OCI-LY3 (cell line): ENCODE data around the gene SEC24D.

Experiments
- H2AFZ ChIP-seq: fragments of 200-600, 300-600 bp; shearing (Covaris generic); 2 replicates; pipeline ENCODE4 v1.6.0; 2014; ENCODE audit warnings: antibody characterized with exemption, low read depth, low read length
- H3K27ac ChIP-seq: fragments of 200-600, 300-600 bp; sonication (generic); 2 replicates; pipeline ENCODE4 v1.5.1; 2014; ENCODE audit warnings: mild to moderate bottlenecking, low read length, moderate library complexity, mixed read lengths
- H3K27me3 ChIP-seq: fragments of 200-600, 300-600 bp; sonication (generic); 2 replicates; pipeline ENCODE4 v1.6.1; 2014; ENCODE audit warnings: low read depth, low read length, mixed read lengths
- H3K36me3 ChIP-seq: fragments of 200-600, 300-600 bp; sonication (generic); replicated peaks from 2 replicates; pipeline ENCODE3; 2014; ENCODE audit warnings: low read depth, low read length, mixed read lengths
- H3K4me1 ChIP-seq: fragments of 300-600, 200-600 bp; sonication (generic); 2 replicates; pipeline ENCODE4 v1.6.1; 2014; ENCODE audit warnings: low read length, mixed read lengths
- H3K4me2 ChIP-seq: fragments of 200-600, 300-600 bp; sonication (generic); 2 replicates; pipeline ENCODE4 v1.6.1; 2014; ENCODE audit warnings: low read length, mixed read lengths
- H3K4me3 ChIP-seq: fragments of 300-600, 200-600 bp; sonication (generic); 2 replicates; pipeline ENCODE4 v1.5.1; 2014; ENCODE audit warnings: antibody characterized with exemption, mild to moderate bottlenecking, low read length, moderate library complexity
- H3K79me2 ChIP-seq: fragments of 300-600, 200-600 bp; shearing (Covaris generic); 2 replicates; pipeline ENCODE4 v1.6.1; 2014; ENCODE audit warnings: mild to moderate bottlenecking, low read length, mixed read lengths
- H3K9ac ChIP-seq: fragments of 300-600, 200-600 bp; shearing (Covaris generic); 2 replicates; pipeline ENCODE4 v1.6.0; 2014; ENCODE audit warnings: mild to moderate bottlenecking, low read length, moderate library complexity
- H3K9me3 ChIP-seq: fragments of 200-600, 300-600 bp; shearing (Covaris generic); 2 replicates; pipeline ENCODE4 v1.6.1; 2014; ENCODE audit warnings: low read length, mixed read lengths; ENCODE audit not compliant: insufficient read depth
- H4K20me1 ChIP-seq: fragments of 200-600, 300-600 bp; sonication (generic); 2 replicates; pipeline ENCODE4 v1.6.1; 2016; ENCODE audit warnings: low read length, mixed read lengths; ENCODE audit not compliant: insufficient read depth
- CTCF ChIP-seq: fragments of 200-600, 300-600 bp; sonication (generic); IDR thresholded peaks from 2 replicates; pipeline ENCODE4 v1.5.1; 2014; ENCODE audit warnings: antibody characterized with exemption, low read length, low read depth
- EZH2phosphoT487 ChIP-seq: fragments of 200-600 bp; shearing (Covaris generic); IDR thresholded peaks from 2 replicates; pipeline ENCODE4 v1.6.1; 2018; ENCODE audit warnings: antibody characterized with exemption, mixed run types, low read depth

The SEC24D gene

DNA sequence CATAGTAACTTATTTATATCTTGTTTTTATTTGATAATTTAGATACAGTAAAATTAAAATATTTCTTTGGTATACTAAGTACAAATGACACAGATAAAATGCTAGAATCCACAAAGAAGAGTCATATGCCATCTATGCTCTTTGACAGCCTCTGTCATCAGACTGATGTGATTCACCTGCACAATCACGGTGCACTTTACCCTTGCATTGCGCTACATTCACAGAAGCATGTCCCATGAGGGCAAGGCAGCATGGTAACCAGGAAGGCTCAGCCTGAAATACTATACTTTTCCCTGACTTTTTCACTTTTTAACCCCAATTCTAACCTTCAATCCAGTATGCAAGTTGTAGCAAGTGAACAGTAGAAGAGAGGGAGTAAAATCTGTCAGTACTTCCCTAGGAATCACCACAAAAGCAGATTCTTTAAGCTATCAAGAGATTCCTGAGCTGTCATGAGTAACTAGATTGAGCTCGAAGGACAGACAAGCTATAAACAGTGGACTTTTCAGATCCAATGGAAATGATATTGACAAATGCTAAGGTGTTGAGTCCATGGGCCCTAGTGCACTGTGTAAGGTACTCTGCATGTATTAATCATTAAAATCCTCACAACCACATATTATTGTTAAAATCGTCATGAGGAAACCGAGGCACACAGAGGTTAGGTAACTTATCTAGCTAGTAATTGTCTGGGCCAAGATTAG lies 14.2 kb downstream of the SEC24D start:
- Histone ChIP-seq H3K9ac (no peak overlapping the region), H3K79me2 (peaks cover 37% of the 10 kb centered on the region), H4K20me1 (peaks cover 54% of the 10 kb centered on the region), H3K9me3 (no peaks in the 10 kb centered on the region), H3K36me3 (peaks cover 36% of the 10 kb centered on the region), H3K27ac (no peak overlapping the region), H3K4me1 (peaks cover 13% of the 10 kb centered on the region), H3K4me2 (no peak overlapping the region), H3K4me3 (no peak overlapping the region), H3K27me3 (no peaks in the 10 kb centered on the region), H2AFZ (no peak overlapping the region)
- TF ChIP-seq CTCF (no peak), EZH2phosphoT487 (no peak)

GRCh38 chr4:118817178-118817930 lies 18.6 kb downstream of the SEC24D start:
- Histone ChIP-seq H3K4me2 (no peak overlapping the region), H3K9me3 (no peaks in the 10 kb centered on the region), H3K27me3 (no peaks in the 10 kb centered on the region), H3K4me1 (no peaks in the 10 kb centered on the region), H4K20me1 (peaks cover 15% of the 10 kb centered on the region), H3K27ac (no peak overlapping the region), H3K9ac (no peak overlapping the region), H3K4me3 (no peak overlapping the region), H3K79me2 (peaks cover 15% of the 10 kb centered on the region), H2AFZ (no peak overlapping the region), H3K36me3 (peaks cover 39% of the 10 kb centered on the region)
- no peak for TF ChIP-seq EZH2phosphoT487
- no peak for TF ChIP-seq CTCF

DNA sequence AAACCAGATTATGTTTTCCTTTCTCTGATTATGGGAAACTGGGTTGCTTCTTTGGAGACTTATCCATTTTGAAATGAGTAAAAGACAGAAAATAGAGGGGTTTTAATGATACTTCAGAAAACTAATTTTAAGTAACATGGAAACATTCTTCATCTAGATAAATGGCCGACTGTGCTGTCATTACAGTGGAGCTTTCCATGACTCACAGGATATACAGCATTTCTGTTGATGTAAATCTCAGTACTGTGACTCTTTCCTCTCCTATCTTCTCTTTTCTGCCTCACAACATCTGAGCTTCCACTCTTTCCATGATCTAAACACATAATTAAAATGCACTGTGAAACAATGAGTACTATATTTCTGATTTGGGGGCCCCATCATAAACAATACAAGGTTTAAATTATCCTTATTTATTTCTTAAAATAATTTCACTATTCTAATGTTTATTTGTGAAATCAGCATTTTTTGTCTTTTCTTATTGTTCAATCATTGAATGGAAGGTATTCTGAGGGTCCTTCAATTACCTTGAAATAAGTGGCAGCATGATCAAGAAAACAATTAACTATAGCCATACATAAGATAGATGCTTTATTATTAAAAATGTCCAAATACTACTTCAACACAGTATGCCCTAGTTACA lies 19.3 kb downstream of the SEC24D start:
- H3K4me2 ChIP-seq: no peak overlapping the region
- H3K9ac ChIP-seq: no peak overlapping the region
- H3K36me3 ChIP-seq: peaks cover 33% of the 10 kb centered on the region
- H3K4me1 ChIP-seq: no peaks in the 10 kb centered on the region
- H3K9me3 ChIP-seq: no peaks in the 10 kb centered on the region
- H3K27me3 ChIP-seq: no peaks in the 10 kb centered on the region
- H3K4me3 ChIP-seq: no peak overlapping the region
- no peak overlapping the region for H2AFZ ChIP-seq
- peaks cover 9% of the 10 kb centered on the region for H3K79me2 ChIP-seq
- TF ChIP-seq CTCF: no peak
- no peak for TF ChIP-seq EZH2phosphoT487
- H3K27ac ChIP-seq: no peak overlapping the region
- H4K20me1 ChIP-seq: peaks cover 10% of the 10 kb centered on the region

DNA sequence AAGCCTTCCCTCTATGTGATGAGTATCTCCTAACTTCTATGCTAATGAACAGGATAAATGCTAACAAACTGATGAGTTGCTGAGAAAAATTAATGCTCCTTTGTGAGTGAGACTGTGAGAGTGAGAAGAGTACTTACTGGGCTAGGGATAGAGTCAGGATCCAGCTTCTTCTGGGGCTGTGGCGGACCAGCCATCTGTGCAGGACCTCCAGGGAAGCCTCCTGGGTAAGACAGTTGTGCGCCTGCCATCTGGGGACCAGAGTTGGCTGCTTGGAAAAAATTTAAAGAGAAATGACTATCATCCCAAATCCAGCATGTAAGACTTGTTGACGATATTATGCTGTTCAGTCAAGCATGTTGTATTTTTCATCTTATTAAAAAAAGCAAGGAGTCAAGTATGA lies 21.0 kb downstream of the SEC24D start:
- H3K36me3 ChIP-seq: peaks cover 38% of the 10 kb centered on the region

More for the DNA sequence above, 21.0 kb downstream of the SEC24D start:
- H3K27me3 ChIP-seq: no peaks in the 10 kb centered on the region
- no peak overlapping the region for H3K9ac ChIP-seq
- H3K4me3 ChIP-seq: no peak overlapping the region
- no peak for TF ChIP-seq CTCF
- no peak for TF ChIP-seq EZH2phosphoT487
- H2AFZ ChIP-seq: no peak overlapping the region
- H3K4me2 ChIP-seq: no peak overlapping the region
- H4K20me1 ChIP-seq: peaks cover 5% of the 10 kb centered on the region
- H3K9me3 ChIP-seq: no peaks in the 10 kb centered on the region
- H3K79me2 ChIP-seq: peaks cover 4% of the 10 kb centered on the region; the same call in 1 of the 2 replicates
- H3K4me1 ChIP-seq: no peaks in the 10 kb centered on the region
- H3K27ac ChIP-seq: no peak overlapping the region
